Activated effector memory CD4-positive, alpha-beta T cell treated with anti-CD3 and anti-CD28 coated beads, Interleukin-2, amount 50 U/mL, for 16 hours (primary cell): Measurements from ENCODE around the gene AFG3L2.

Source experiments
- DNase-seq: peaks from one replicate; pipeline ENCODE4 v3.0.0-alpha.2; 2020

AFG3L2 gene

GRCh38 chr18:12347895-12348294 lies 29.1 kb downstream of the AFG3L2 start:
- DNase-seq, result no peak

DNA sequence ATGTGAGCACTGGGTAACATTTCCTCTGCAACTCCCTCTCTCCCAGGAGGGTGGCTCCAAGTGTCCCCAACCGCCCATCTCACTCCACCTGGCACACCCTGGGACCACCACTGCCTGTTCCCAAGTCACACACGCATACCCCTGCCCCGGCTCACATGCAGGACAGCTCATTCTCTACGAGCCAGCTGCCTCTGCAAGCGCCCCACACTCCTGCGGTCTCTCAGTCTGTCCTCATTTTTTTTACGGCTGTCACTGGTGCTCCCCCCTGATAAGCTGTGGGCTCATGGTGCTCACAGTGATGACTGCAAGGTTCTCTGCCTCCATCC lies 30.8 kb downstream of the AFG3L2 start:
- no peak for DNase-seq

- no peak for DNase-seq
Measured at GRCh38 chr18:12345491-12346239, 31.4 kb downstream of the AFG3L2 start.

GRCh38 chr18:12342661-12343060 lies 34.4 kb downstream of the AFG3L2 start:
- DNase-seq, result no peak

DNA sequence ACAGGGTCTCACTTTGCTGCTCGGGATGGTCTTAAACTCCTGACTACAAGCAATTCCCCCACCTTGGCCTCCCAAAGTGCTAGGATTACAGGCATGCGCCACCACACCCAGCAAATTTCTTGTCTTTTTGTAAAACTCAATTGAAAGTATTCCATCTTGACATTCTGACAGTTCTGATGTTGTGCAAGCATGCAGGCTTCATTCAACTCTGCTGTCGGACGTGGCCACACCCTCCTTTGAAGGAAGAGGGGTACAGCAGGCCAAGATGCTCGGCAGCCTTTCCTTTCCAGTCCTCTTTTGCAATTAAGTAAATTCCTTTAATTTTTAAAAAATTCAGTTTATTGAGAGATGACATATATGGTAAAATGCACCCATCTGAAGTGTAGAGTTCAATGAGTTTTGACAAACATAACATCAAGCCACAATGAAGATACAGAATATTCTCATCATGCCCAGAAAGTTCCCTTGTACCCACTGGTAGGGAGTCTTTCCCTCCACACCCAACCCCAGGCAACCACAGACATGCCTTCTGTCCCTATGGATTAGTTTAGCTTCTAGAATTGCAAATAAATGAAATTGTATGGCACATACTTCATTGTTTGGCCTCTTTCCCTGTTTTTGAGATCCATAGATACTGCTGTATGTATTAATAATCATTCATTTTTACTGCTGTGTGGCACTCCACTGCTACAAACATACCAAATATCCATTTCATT lies 35.9 kb downstream of the AFG3L2 start:
- no peak for DNase-seq

DNA sequence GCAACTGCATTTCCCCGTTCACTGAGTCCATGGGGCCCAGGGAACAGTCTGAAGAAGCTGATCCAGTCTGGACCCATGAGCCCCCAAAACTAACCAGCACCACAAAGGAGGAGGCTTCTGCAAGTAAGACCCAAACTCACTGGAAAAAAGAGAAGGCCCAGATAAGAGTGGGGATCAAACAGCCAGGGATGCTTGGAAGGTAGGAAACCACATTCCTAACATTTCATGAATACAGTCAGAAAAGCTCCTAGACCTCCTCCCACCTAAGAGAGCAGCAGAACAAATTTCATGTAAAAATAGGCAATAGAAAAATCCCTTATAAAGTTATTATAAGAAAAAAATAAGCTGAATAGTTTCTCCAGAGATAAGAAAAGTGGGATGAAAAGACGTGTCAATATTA lies 38.6 kb downstream of the AFG3L2 start:
- no peak for DNase-seq

- DNase-seq, result no peak
Measured at GRCh38 chr18:12336887-12337286, 40.1 kb downstream of the AFG3L2 start.

GRCh38 chr18:12336171-12336613 lies 40.8 kb downstream of the AFG3L2 start:
- no peak for DNase-seq

- DNase-seq, result no peak
Measured at GRCh38 chr18:12335503-12335902, 41.5 kb downstream of the AFG3L2 start.

DNA sequence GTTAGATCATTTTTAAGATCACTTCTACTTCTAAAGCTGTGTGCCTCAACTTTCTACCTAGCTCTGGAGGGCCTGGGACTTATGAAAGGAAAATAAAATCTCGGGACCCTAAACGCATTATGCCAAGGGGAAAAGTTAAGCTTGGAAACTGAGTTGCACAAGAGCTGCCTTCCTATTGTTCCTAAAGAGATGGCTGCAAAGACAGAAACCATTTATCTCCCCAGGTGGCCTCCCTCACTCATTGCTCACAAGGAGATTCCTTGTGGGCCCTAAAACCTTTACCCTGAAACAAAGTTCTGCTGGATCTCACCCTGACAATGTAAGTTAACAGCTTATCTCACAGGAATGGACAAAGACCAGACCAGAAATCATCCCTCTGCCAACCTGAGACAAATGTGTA lies 42.2 kb downstream of the AFG3L2 start:
- no peak for DNase-seq

GRCh38 chr18:12334366-12334808 lies 42.6 kb downstream of the AFG3L2 start:
- no peak for DNase-seq

DNA sequence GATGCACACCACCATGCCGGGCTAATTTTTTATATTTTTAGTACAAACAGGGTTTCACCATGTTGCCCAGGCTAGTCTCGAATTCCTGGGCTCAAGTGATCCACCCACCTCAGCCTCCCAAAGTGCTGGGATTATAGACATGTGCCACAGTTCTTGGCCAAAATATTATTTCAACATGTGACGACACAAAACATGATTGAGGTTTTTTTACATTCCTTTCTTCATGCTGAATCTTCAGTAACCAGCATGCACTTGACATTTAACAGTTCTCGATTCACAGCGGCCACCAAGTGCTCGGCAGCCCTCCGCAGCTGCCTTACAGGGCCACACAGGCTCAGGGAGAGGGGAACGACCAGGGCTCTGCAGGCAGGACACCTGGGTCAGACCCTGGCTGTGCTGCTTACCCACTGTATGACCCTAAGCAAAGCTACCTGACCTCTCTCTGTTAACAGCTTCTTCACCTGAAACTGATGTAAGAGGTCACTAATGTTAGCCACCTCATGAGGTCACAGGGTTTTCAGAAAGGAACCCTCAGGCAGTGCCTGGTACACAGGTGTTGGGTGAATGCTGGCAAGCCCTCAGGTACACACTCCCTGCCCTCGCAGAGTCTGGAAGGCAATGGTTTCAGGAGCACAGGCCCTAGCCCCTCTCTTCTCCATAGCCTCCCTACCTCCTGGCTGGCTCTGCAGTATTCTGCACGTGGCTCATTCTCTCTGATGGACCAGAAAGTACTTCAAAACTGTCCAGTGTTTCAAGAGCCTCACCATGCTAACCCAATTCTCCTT lies 43.3 kb downstream of the AFG3L2 start:
- DNase-seq, result no peak

GRCh38 chr18:12330766-12331165 lies 46.3 kb downstream of the AFG3L2 start:
- DNase-seq, result no peak

GRCh38 chr18:12329125-12329698 lies 47.8 kb downstream of the AFG3L2 start:
- DNase-seq, result no peak

- no peak for DNase-seq
Measured at GRCh38 chr18:12328179-12328823, 48.7 kb downstream of the AFG3L2 start.

DNA sequence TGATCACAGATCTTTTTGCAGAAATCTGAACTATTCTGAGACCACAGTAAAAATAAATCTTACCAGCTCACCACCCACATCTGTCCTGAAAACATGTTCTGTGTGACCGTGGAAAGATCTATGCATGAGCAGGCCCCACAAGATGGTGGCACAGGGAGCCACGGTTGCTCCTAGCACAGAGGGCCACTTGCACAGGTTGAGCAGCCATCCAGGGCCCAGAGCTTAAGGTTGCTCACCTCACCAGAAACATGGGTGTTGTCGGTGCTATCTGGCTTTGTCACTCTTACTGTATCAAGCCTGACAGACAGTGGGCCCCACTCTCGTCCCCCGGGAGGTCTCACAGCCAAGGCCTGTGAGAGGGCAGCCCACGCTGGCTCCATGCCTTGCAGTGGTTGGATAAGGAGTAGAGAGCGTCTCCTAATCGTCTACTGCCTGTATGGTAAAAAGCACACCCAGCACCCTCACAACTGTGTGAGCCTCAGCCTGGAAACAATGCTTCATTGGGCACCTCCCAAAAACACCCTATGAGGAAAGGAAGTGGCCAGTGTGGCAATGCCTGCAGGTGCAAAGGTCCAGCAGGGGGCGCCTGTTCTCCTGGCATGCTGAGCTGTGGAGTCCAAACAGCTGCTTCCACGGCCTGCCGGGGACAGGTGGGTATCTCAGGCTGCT lies 49.4 kb downstream of the AFG3L2 start:
- peak; percentile 90 for DNase-seq

DNA sequence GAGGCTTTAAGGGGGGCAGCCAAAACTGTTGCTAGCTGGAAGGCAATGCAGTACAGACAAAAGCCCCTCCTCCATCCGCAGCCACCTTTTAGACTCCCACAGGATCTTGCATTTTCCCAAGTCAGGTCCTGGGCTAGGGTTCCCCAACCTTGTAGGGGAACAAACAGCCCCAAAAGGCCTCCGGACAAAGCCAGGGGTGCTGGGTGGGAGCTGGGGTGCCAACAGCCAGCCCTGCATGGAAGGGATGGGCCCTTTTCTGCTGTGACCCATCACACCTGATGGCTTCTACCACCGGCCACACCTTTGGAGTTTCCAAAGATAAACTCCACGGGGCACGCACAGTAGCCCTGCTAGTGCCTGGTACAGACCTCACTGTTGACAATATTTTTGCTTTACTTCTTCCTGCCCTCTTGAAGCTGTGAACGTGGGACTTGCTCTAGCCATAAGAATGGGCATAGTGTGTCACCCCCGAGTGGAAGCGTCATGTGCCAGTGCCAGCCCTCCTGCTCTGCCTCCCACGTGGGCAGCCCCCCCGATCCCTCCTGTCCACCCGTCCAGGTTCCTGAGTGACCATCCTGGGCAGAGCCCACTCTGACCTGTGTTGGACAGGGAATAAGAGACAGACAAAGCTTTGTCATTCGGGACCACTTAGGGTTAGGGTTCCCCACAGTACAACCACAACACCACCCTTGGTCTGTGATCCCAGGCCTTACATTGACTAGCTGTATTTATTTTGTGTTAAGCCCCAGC lies 50.1 kb downstream of the AFG3L2 start:
- DNase-seq, result no peak

DNA sequence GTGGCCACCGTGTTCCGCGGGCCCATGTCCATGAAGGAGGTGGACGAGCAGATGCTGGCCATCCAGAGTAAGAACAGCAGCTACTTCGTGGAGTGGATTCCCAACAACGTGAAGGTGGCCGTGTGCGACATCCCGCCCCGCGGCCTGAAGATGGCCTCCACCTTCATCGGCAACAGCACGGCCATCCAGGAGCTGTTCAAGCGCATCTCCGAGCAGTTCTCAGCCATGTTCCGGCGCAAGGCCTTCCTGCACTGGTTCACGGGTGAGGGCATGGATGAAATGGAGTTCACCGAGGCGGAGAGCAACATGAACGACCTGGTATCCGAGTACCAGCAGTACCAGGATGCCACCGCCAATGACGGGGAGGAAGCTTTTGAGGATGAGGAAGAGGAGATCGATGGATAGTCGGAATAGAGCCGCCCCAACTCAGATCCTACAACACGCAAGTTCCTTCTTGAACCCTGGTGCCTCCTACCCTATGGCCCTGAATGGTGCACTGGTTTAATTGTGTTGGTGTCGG lies 51.2 kb downstream of the AFG3L2 start:
- DNase-seq, result no peak

GRCh38 chr18:12324991-12325725 lies 51.9 kb downstream of the AFG3L2 start:
- no peak for DNase-seq

GRCh38 chr18:12321333-12321732 lies 55.7 kb downstream of the AFG3L2 start:
- no peak for DNase-seq

DNA sequence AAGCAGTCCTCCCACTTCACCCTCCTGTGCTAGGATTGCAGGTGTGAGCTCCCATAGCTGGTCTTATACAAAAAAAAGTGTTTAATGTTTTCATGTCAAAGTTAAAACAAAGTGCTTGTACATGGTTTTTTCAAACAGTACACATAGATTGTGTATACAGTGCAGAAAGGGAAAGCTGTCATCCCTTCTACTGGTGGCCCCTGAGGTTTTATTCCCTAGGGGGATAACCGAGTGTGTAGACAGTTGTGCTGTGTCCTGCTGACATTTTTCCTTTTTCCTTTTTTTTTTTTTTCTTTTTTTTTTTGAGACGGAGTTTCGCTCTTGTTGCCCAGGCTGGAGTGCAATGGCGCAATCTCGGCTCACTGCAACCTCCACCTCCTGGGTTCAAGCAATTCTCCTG lies 58.2 kb downstream of the AFG3L2 start:
- no peak for DNase-seq
